IPS-15b (cell line): Measurements from ENCODE around the gene ALX1.

ENCODE experiments used
- H3K27me3 ChIP-seq: one replicate; pipeline ENCODE4 v1.6.1; 2013; ENCODE audit warnings: low read length; ENCODE audit not compliant: control insufficient read depth, insufficient read depth
- H3K36me3 ChIP-seq: one replicate; pipeline ENCODE4 v1.6.1; 2013; ENCODE audit warnings: low read length; ENCODE audit not compliant: control insufficient read depth, insufficient read depth
- H3K4me1 ChIP-seq: one replicate; pipeline ENCODE4 v1.6.1; 2013; ENCODE audit warnings: mild to moderate bottlenecking, low read length; ENCODE audit not compliant: control insufficient read depth, insufficient read depth
- H3K4me3 ChIP-seq: one replicate; pipeline ENCODE4 v1.5.1; 2013; ENCODE audit warnings: low read depth, low read length
- H3K9ac ChIP-seq: one replicate; pipeline ENCODE4 v1.6.1; 2013; ENCODE audit warnings: low read depth, mild to moderate bottlenecking, low read length
- H3K9me3 ChIP-seq: one replicate; pipeline ENCODE4 v1.6.1; 2013; ENCODE audit warnings: mild to moderate bottlenecking, low read length; ENCODE audit not compliant: control insufficient read depth, insufficient read depth

Gene ALX1

DNA sequence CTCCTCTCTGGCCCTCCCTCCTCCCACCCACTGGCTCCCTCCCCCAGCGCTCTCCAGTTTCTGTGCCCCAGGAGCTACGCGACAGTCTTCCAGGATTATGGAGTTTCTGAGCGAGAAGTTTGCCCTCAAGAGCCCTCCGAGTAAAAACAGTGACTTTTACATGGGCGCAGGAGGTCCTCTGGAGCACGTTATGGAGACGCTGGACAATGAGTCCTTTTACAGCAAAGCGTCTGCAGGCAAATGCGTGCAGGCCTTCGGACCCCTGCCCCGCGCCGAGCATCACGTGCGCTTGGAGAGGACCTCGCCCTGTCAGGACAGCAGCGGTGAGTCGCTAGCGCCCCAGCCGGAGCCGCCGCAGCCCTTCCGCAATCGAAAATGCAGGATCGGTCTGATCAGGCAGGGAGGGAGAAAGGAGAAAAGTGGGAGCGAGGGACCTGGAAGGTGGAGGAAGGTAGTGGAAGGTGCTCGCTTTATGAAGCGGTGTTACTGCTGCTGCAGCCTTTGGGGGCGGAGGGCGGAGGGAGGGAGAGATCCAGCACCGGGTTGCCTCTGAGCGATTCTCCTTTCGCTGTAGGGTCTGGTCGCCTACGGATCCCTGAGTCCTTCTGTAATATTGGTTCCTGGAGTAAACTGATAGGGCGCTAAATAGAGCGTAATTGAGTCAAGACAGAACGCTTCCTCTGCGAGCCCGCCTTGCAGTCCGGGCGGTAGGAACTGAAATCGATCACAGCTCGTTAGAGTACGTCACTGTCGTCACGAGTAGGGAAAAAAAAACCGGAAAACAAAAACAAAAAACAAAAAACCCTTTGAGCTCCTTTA is at the start of gene ALX1:
Gene ALX1, plus strand, starts transcription at position 56 of the 819 bp plus-strand sequence. Its CDS starts 42 bp downstream, at position 98.
- Histone ChIP-seq H3K36me3 (no peaks in the 10 kb centered on the region), H3K27me3 (peaks cover 41% of the 10 kb centered on the region), H3K9me3 (no peaks in the 10 kb centered on the region), H3K9ac (peak within 1 kb of the TSS; percentile 71), H3K4me3 (peak within 1 kb of the TSS; percentile 88), H3K4me1 (peaks cover 2% of the 10 kb centered on the region)

DNA sequence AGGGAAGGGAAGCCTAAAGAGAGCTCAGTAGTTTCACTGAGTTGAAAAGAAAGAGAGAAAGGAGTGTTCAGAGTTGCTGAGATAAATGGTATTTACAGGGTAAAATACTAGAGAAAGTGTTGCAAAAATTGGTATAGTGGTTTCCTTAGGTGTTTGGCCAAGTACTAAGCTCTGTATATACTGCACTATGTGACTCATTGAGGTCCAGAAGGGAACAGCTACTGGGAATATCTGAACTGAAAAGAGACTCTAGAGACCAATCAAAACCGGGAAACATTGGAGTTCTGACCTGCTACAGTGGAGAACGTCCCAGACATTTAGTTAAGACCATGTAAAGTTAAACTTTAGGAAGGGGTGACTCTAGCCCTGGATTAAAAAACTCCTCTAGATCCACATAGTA is 42.7 kb upstream of the ALX1 start:
- H3K36me3 ChIP-seq = no peaks in the 10 kb centered on the region
- H3K27me3 ChIP-seq = no peaks in the 10 kb centered on the region
- H3K4me3 ChIP-seq = no peak overlapping the region
- H3K4me1 ChIP-seq = no peaks in the 10 kb centered on the region
- H3K9ac ChIP-seq = no peak overlapping the region
- no peaks in the 10 kb centered on the region for H3K9me3 ChIP-seq

DNA sequence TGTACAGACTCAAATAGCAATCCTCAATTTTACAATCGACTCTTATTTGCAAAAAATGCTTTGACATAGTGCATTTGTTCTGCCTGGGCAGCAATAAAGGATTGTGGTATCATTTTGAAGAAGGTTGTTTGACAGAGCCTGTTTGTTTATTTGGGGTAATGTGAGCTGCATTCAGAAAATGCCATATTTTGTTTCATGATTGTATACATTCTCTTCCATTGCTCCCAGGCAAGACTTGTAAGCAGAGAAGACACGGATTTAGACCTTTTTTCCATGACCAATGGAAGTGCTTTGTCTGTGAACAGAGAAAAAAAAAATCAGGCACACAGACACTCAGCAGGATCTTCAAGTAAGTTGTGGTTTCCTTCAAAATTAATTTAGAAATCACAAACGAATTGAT is 35.5 kb upstream of the ALX1 start:
- H3K9me3 ChIP-seq = no peaks in the 10 kb centered on the region
- H3K36me3 ChIP-seq = no peaks in the 10 kb centered on the region
- no peak overlapping the region for H3K4me3 ChIP-seq

DNA sequence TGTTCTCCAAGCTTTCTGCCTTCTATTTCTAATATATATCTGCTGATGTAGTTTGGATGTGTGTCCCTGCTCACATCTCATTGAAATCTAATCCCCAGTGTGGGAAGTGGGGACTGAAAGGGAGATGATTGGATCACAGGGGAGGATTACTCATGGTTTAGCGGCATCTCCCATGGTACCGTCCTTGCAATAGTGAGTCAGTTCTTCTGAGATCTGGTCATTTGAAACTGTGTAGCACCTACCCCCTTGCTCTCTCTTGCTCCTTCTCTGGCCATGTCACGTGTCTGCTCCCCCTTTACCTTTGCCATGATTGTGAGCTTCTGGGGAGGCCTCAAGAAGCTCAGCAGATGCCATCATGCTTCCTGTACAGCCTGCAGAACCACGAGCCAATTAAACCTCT is 26.2 kb upstream of the ALX1 start:
- Histone ChIP-seq H3K9me3 (no peaks in the 10 kb centered on the region), H3K27me3 (no peaks in the 10 kb centered on the region)

More for the DNA sequence above, 35.5 kb upstream of the ALX1 start:
- no peak overlapping the region for H3K9ac ChIP-seq
- H3K27me3 ChIP-seq = no peaks in the 10 kb centered on the region
- H3K4me1 ChIP-seq = no peaks in the 10 kb centered on the region

DNA sequence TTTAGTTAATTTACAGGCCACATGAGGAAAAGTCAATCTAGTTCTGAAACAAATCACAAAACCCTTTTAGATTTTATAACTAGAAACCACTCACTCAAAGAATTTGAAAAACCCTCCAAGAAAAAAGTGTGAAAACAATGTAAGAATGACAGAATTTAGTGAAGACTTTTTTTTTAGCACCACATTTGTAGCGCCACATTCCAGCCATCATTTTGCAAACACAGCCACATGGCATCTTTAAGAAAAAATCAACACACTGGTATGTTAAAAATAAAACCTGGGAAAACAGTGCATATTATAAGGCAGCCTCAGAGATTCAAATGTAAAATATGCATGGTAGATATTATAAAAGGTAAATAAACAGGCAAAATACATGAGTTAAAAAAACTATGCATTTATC is 22.3 kb upstream of the ALX1 start:
- Histone ChIP-seq H3K27me3 (no peaks in the 10 kb centered on the region), H3K9me3 (no peaks in the 10 kb centered on the region), H3K9ac (no peak overlapping the region), H3K4me3 (no peak overlapping the region), H3K36me3 (no peaks in the 10 kb centered on the region), H3K4me1 (no peaks in the 10 kb centered on the region)

More for the DNA sequence above, 26.2 kb upstream of the ALX1 start:
- H3K9ac ChIP-seq = no peak overlapping the region
- H3K4me3 ChIP-seq = no peak overlapping the region
- H3K4me1 ChIP-seq = no peaks in the 10 kb centered on the region
- H3K36me3 ChIP-seq = no peaks in the 10 kb centered on the region

DNA sequence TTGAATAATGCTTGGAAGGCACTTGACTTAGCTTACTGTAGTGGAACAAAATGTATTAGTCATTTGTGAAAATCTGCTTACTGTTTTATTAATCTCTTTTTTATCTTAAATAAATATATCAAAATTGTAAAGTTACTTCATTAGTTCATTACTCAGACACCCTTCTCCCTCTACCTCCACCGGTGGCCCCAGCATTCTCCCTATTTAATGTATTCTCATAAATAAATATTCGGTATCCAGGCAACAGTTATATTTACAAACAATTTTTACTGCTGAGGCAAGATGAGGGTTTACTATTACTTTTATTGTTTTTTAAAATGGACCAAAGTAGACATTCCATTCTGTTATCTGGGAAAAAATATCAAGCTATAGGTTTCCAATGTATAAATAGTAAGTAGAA is 19.6 kb upstream of the ALX1 start:
- Histone ChIP-seq H3K36me3 (no peaks in the 10 kb centered on the region), H3K9me3 (no peaks in the 10 kb centered on the region), H3K4me1 (no peaks in the 10 kb centered on the region), H3K4me3 (no peak overlapping the region), H3K27me3 (no peaks in the 10 kb centered on the region), H3K9ac (no peak overlapping the region)

DNA sequence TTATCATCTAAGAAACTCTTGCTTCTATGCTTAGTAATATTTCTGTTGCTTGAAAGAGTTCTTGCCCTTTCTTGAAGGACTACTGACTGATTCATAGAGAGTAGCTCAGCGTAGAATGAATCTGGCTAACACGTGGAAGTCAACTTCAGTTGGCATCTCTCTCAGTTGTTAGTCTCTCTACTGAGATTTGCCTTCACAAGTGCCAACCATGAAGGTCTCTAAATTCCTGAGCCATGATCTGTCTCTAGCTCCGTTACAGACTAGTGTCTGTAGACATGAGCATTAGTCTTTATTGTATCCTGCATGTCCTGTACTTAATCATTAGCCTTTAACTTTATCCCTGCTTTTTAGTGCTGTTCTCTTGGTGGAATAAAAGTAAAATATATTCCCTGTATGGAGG is 19.1 kb upstream of the ALX1 start:
- H3K9ac ChIP-seq = no peak overlapping the region
- H3K9me3 ChIP-seq = no peaks in the 10 kb centered on the region
- no peaks in the 10 kb centered on the region for H3K4me1 ChIP-seq
- H3K36me3 ChIP-seq = no peaks in the 10 kb centered on the region
- no peak overlapping the region for H3K4me3 ChIP-seq
- H3K27me3 ChIP-seq = no peaks in the 10 kb centered on the region

DNA sequence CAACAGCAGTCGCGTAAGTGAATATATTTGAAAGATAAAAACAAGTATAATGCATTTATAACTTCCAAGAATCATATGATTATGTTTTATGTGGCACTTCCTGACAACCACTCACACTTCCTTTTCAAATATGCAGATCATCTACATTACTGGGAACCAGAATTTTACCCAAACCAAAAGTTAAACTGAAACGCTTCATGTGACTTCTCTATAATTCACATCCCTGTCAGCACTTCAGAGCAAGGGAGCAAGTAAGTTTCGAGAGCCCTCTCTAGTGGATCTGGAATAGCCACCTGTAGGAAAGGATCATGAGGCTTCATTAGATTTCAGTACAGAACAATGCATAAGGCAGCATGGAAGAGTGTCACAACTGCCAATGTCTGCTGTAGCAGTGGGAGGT is 13.7 kb upstream of the ALX1 start:
- H3K36me3 ChIP-seq = no peaks in the 10 kb centered on the region
- H3K27me3 ChIP-seq = peaks cover 3% of the 10 kb centered on the region
- H3K4me1 ChIP-seq = no peaks in the 10 kb centered on the region
- no peak overlapping the region for H3K4me3 ChIP-seq
- H3K9me3 ChIP-seq = no peaks in the 10 kb centered on the region
- H3K9ac ChIP-seq = no peak overlapping the region

DNA sequence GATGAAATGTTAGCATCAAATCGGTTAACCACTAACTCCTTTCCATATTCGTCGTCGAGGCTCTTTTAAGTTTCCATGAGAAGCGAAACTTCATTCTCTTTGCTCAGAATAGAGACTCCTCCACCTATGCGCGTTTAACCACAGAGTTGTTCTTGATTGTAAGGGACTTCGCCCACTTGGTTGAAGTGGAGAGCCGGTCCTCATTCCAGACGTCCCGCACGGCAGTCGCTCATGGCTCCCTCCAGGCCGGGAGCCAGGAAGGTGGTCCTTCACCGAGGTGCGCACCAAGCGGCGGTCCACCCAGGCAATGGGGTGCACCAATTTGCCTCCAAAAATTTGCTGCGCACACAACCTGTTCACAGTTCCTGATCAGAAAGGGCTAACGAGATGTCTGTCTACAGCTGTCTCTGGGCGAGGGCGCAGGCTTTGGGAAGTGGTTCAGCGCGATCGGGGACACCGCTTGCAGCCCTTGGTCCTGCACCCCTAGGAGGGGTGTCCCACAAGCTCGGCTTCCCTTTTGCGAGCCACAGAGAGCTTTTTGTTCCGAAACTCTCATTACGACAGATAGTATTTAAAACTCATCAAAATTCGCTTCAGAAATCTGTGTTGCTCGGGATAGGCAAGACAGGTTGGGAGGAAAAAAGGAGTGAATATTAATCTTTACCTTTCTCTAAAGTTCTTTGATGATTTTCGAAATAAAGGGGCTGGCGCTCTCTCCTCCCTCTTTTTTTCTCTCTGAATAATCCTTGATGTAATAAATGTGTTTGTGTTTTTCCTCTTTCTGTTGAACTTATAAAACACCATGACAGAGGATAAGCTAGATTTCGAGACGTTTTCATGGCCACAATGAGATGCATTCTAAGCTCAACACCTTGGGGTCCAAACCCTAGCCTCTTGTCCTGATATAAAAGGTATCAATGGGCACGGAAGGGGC is 6.4 kb upstream of the ALX1 start:
- peaks cover 2% of the 10 kb centered on the region for H3K4me1 ChIP-seq
- no peaks in the 10 kb centered on the region for H3K36me3 ChIP-seq
- no peak overlapping the region for H3K9ac ChIP-seq
- peak overlapping the region; percentile 55 for H3K4me3 ChIP-seq
- peaks cover 76% of the 10 kb centered on the region for H3K27me3 ChIP-seq
- no peaks in the 10 kb centered on the region for H3K9me3 ChIP-seq

DNA sequence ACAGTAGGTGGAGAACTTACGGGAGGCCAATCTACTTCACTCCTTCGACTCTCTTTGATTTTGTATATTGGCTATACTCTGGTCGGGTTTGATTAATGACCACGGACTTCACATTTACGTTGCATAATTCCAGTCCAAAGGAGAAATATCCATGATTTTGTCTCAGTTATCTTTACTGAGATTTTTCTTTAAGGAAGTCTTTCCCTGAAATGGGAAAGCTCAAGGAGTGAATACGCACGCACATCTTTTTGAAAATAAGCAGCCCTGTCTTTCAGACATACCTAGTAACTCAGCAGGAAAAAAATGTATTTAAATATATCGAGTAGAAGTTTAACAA is 5.7 kb upstream of the ALX1 start:
- Histone ChIP-seq H3K27me3 (peaks cover 82% of the 10 kb centered on the region), H3K9me3 (no peaks in the 10 kb centered on the region), H3K9ac (no peak overlapping the region), H3K36me3 (no peaks in the 10 kb centered on the region), H3K4me3 (peak overlapping the region; percentile 55), H3K4me1 (peaks cover 2% of the 10 kb centered on the region)

DNA sequence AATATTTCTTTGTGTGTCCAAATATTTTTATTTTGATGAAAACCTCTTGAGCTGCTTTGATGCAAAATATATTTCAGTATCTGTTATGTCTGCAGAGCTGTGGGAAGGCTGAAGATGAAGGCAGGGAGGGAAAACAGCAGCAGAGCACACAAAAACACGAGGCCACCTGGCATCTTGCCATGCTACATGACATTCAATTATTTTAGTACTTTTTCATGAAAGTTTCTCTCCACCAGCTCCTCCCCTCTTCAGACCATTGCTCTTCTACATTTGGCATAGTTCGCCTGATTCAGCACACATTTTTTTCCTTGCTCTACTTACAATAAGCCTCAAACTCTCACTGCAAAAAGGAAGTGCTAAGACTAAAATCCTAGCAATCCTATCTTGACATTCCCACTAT is 4.6 kb upstream of the ALX1 start:
- H3K4me3 ChIP-seq = no peak overlapping the region
- H3K36me3 ChIP-seq = no peaks in the 10 kb centered on the region
- no peak overlapping the region for H3K9ac ChIP-seq
- peaks cover 84% of the 10 kb centered on the region for H3K27me3 ChIP-seq
- peaks cover 2% of the 10 kb centered on the region for H3K4me1 ChIP-seq
- H3K9me3 ChIP-seq = no peaks in the 10 kb centered on the region

DNA sequence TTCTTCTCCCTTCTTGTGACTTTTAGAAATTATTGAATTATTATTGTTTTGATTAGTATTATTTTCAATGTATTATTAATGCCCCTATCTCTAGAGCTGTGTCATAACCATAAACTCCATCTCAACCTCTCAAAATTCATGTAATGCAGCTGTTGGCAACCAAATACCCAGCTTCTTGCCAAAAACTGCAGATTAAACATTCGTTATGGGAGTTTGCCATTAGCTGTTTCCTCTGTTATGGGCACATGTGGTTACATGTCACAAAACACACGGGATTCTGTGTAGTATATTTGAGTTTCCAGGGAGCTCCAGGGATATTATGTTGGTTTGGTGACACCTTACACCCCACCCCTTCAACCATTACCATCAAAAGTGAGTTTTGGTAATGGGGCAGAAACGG is 2.8 kb upstream of the ALX1 start:
- Histone ChIP-seq H3K4me1 (peaks cover 2% of the 10 kb centered on the region), H3K9ac (no peak overlapping the region), H3K27me3 (peaks cover 73% of the 10 kb centered on the region), H3K9me3 (no peaks in the 10 kb centered on the region), H3K36me3 (no peaks in the 10 kb centered on the region), H3K4me3 (no peak overlapping the region)
